Epidermal melanocyte (primary cell): ENCODE measurements around the gene C1orf94.
"Not testable (repeated sequence)": the region's sequence is repeated elsewhere in the genome, so short reads cannot be mapped to it uniquely, and the experiment has no call there.

ENCODE experiments used
- DNase-seq: peaks from one replicate; pipeline ENCODE4 v3.0.0; 2011; ENCODE audit warnings: low spot score; ENCODE audit not compliant: insufficient read length

Gene C1orf94

GRCh38 chr1:34164771-34165391 is 11.8 kb upstream of the C1orf94 start, which contains the start of gene CSMD2:
Gene CSMD2 (minus strand): TSS chr1:34165230. CDS start chr1:34165097, 133 bp downstream.
- DNase-seq: no peak

GRCh38 chr1:34165422-34165921 is 11.2 kb upstream of the C1orf94 start:
- DNase-seq: no peak

GRCh38 chr1:34166191-34166624 is 10.5 kb upstream of the C1orf94 start:
- DNase-seq: no peak

- DNase-seq: no peak
Observed at GRCh38 chr1:34166625-34167361, 9.9 kb upstream of the C1orf94 start.

- DNase-seq: no peak
Observed at GRCh38 chr1:34167389-34167788, 9.3 kb upstream of the C1orf94 start.

- DNase-seq: no peak
Observed at GRCh38 chr1:34175744-34176143, 963 bp upstream of the C1orf94 start.

GRCh38 chr1:34178072-34178471 is 1.4 kb downstream of the C1orf94 start:
- DNase-seq: no peak

- not testable (repeated sequence) for DNase-seq
Observed at GRCh38 chr1:34183381-34183780, 6.7 kb downstream of the C1orf94 start.

GRCh38 chr1:34186741-34187494 is 10.2 kb downstream of the C1orf94 start:
- DNase-seq: no peak

GRCh38 chr1:34188418-34188817 is 11.7 kb downstream of the C1orf94 start:
- DNase-seq: no peak

GRCh38 chr1:34188985-34189384 is 12.3 kb downstream of the C1orf94 start:
- DNase-seq: no peak

GRCh38 chr1:34190692-34191091 is 14.0 kb downstream of the C1orf94 start:
- no peak for DNase-seq

GRCh38 chr1:34192621-34193020 is 15.9 kb downstream of the C1orf94 start:
- no peak for DNase-seq

GRCh38 chr1:34199927-34200326 is 23.2 kb downstream of the C1orf94 start:
- DNase-seq: no peak

GRCh38 chr1:34212673-34213072 is 36.0 kb downstream of the C1orf94 start:
- DNase-seq: no peak

- DNase-seq: no peak
Observed at GRCh38 chr1:34213956-34214355, 37.2 kb downstream of the C1orf94 start.

- DNase-seq: no peak
Observed at GRCh38 chr1:34231441-34231840, 54.7 kb downstream of the C1orf94 start.

- no peak for DNase-seq
Observed at GRCh38 chr1:34235594-34235993, 58.9 kb downstream of the C1orf94 start.

- DNase-seq: no peak
Observed at GRCh38 chr1:34236089-34236488, 59.4 kb downstream of the C1orf94 start.

- no peak for DNase-seq
Observed at GRCh38 chr1:34237151-34237815, 60.6 kb downstream of the C1orf94 start.

GRCh38 chr1:34245967-34246366 is 69.3 kb downstream of the C1orf94 start:
- no peak for DNase-seq
